ENCODE data around the gene NUP35. TPM values are rescaled to one million over a fixed set of nuclear protein-coding genes. Genes with fewer than 3 reads are reported as not detected.

The NUP35 gene, protein sequence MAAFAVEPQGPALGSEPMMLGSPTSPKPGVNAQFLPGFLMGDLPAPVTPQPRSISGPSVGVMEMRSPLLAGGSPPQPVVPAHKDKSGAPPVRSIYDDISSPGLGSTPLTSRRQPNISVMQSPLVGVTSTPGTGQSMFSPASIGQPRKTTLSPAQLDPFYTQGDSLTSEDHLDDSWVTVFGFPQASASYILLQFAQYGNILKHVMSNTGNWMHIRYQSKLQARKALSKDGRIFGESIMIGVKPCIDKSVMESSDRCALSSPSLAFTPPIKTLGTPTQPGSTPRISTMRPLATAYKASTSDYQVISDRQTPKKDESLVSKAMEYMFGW
- 10 to 100 TPM; 14.8 to 16.4 TPM for total RNA-seq

- H3K4me3 ChIP-seq = peak within 1 kb of the TSS; percentile 62 to 74
- intact Hi-C loops (cut with DNase I) = loop anchor here (2.0 kb wide), 1 partner anchor 46 kb away; the partner anchor contains the start of gene DUSP19
- no peaks in the 10 kb centered on the region for H3K36me3 ChIP-seq
- WGBS = 1% methylated on average over 40 of the region's 43 CpGs
- H3K27ac ChIP-seq = peak within 1 kb of the TSS; percentile 86 to 88
- no peaks in the 10 kb centered on the region for H3K9me3 ChIP-seq
- DNase-seq (ENCODE audit: low spot score) = peak; percentile 89
- H3K27me3 ChIP-seq (replicated peaks; ENCODE audit: insufficient read depth) = no peaks in the 10 kb centered on the region
- TF ChIP-seq POLR2AphosphoS5 (IDR thresholded peaks at IDR 0.05) = peak; percentile 98
- TF ChIP-seq POLR2A (IDR thresholded peaks at IDR 0.05) = no peak
- TF ChIP-seq CTCF (IDR thresholded peaks at IDR 0.05) = no peak
- H3K4me1 ChIP-seq (replicated peaks) = no peaks in the 10 kb centered on the region
These were observed at the start of gene NUP35 for GRCh38 chr2:183124222-183124956. Gene NUP35, plus strand, starts transcription at chr2:183124443. Its CDS starts 15 bp downstream, at chr2:183124458.

DNA sequence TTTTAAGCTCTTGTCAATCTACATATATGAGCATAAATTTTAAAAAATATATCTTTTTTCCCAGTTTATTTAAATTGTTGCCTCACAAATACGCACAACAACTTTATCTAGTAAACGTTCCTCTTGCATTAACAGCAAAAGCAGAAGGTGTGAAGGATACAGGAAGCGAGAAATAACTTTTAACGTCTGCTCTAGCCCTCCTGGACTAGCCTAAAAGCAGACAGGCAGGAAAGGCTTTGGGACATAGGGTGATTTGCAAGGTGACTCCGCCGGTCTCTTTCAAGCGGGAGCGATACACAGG is 46.1 kb upstream of the NUP35 start:
- no peak for DNase-seq (ENCODE audit: low spot score)
- no peaks in the 10 kb centered on the region for H3K9me3 ChIP-seq
- no peak for TF ChIP-seq POLR2AphosphoS5 (IDR thresholded peaks at IDR 0.05)
- no peak for TF ChIP-seq CTCF (IDR thresholded peaks at IDR 0.05)
- TF ChIP-seq POLR2A (IDR thresholded peaks at IDR 0.05) = no peak
- no peaks in the 10 kb centered on the region for H3K27me3 ChIP-seq (replicated peaks; ENCODE audit: insufficient read depth)
- H3K27ac ChIP-seq = peak overlapping the region; percentile 74 to 75
- no peaks in the 10 kb centered on the region for H3K36me3 ChIP-seq
- intact Hi-C loops (cut with DNase I) = loop anchor here (2.0 to 5.0 kb wide), 2 partner anchors 41 to 47 kb away; partner anchors contain the start of genes NCKAP1 and NUP35
- 4% methylated on average over 8 of the region's 8 CpGs for WGBS
- H3K4me1 ChIP-seq (replicated peaks) = no peaks in the 10 kb centered on the region
- peak overlapping the region; percentile 44 to 47 for H3K4me3 ChIP-seq

DNA sequence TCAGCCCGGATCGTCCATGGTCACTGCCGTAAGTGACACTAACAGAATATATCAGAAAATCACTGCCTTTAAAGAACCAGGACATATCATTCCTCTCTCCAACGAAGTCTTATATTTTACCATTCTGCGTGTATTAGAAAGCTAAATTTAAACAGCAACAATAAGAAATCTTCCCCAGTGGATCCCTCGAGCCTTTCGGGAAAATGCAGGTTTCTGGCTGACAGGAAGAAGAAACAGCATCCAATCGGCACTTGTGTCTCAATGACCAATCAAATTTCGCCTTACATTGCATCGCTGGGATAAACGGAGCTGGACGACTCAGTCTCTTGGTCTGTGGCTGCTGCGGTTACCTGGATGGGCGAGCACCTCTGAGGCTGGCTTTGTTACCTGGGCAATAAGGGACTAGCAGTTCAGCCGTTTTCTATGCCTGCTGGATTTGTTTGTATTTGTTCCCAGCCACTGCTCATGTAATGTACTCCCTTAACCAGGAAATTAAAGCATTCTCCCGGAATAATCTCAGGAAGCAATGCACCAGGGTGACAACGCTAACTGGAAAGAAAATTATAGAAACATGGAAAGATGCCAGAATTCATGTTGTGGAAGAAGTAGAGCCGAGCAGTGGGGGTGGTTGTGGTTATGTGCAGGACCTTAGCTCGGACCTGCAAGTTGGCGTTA is 45.6 kb upstream of the NUP35 start, which contains the start of gene DUSP19:
Gene DUSP19 (plus strand): TSS at position 284 of the 675 bp plus-strand sequence. CDS start 187 bp downstream, at position 471.
- DNase-seq (ENCODE audit: low spot score) = peak; percentile 96
- H3K4me3 ChIP-seq = peak within 1 kb of the TSS; percentile 44 to 47
- 2% methylated on average over 20 of the region's 20 CpGs for WGBS
- H3K27me3 ChIP-seq (replicated peaks; ENCODE audit: insufficient read depth) = no peaks in the 10 kb centered on the region
- intact Hi-C loops (cut with DNase I) = loop anchor here (2.0 to 5.0 kb wide), 2 partner anchors 41 to 46 kb away; partner anchors contain the start of genes NCKAP1 and NUP35
- H3K27ac ChIP-seq = peak within 1 kb of the TSS; percentile 74 to 75
- TF ChIP-seq POLR2A (IDR thresholded peaks at IDR 0.05) (peak; percentile 71), CTCF (IDR thresholded peaks at IDR 0.05) (peak in 1 of 4 experiments; percentile 16), POLR2AphosphoS5 (IDR thresholded peaks at IDR 0.05) (peak; percentile 93)
- no peaks in the 10 kb centered on the region for H3K9me3 ChIP-seq
- H3K36me3 ChIP-seq = no peaks in the 10 kb centered on the region
- no peaks in the 10 kb centered on the region for H3K4me1 ChIP-seq (replicated peaks)

DNA sequence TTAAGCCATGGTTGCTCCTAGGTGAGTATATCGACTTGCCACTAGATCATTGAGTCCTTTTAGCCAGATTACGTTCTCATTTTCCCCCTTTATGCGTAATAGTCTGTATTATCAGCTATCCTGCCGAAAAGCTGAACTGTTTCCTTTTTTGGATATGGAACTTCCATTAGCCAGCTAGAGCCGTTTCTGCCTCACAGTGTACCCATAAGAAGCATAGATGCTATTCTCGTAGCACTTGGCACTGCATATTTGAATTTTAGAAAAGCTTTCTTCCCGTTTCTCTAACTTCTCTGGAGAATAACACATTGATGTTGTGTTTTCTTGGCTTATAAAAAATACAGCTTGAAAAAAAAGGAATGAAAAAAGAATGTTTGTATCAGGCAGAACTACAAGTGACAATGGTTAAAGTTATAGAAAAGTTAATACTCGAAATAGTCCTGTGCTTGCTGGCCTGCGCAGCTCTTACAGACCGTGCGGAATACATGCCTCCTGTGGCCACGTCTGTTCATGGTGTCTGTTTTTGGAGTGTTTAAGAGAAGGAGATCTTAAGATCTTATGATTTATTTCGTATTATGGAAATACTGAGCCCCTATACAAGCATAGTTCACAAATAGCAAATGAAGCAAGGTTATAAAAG is 45.0 kb upstream of the NUP35 start:
- no peak for DNase-seq (ENCODE audit: low spot score)
- Histone ChIP-seq H3K27ac (peak overlapping the region; percentile 74 to 75), H3K9me3 (no peaks in the 10 kb centered on the region), H3K36me3 (no peaks in the 10 kb centered on the region), H3K4me3 (peak overlapping the region; percentile 44 to 47), H3K27me3 (replicated peaks; ENCODE audit: insufficient read depth) (no peaks in the 10 kb centered on the region), H3K4me1 (replicated peaks) (no peaks in the 10 kb centered on the region)
- WGBS = 22% methylated on average over 13 of the region's 13 CpGs
- TF ChIP-seq POLR2AphosphoS5 (IDR thresholded peaks at IDR 0.05) = no peak
- no peak for TF ChIP-seq POLR2A (IDR thresholded peaks at IDR 0.05)
- no peak for TF ChIP-seq CTCF (IDR thresholded peaks at IDR 0.05)
- intact Hi-C loops (cut with DNase I) = loop anchor here (2.0 to 5.0 kb wide), 2 partner anchors 42 to 46 kb away; partner anchors contain the start of genes NCKAP1 and NUP35
